HCT116 (cell line): ENCODE measurements around the gene TMEM81. TPM values are rescaled to one million over a fixed set of nuclear protein-coding genes. Genes with fewer than 3 reads are reported as not detected.

Experiments
- ATAC-seq: fragments of 200-7000 bp; cut with Tn5 transposase; 2 replicates; pipeline ENCODE4 v1.9.1; 2020; ENCODE audit warnings: mild to moderate bottlenecking, moderate library complexity
- BruUV-seq: library from RNA; stranded (reverse); fragments of 400-500 nt; replicated peaks from 2 replicates; lab custom pipeline; 2021; lab: Mats Ljungman, UMichigan
- CTCF ChIA-PET: fragments of 300-600 bp; sonication (Branson Sonifier 250); formaldehyde crosslinking; loops from one replicate; lab custom pipeline; 2021; ENCODE audit warnings: antibody characterized with exemption; lab: Charles Lee
- POLR2A ChIA-PET: fragments of 300-600, 350-600 bp; sonication (Branson Sonifier 250); formaldehyde crosslinking; loops from one replicate; lab custom pipeline; 2021; ENCODE audit warnings: antibody characterized with exemption; lab: Charles Lee
- RAD21 ChIA-PET, 2 experiments: fragments of 300-600 bp; sonication (Branson Sonifier 250); formaldehyde crosslinking; loops; one replicate each; lab custom pipeline; 2023; ENCODE audit warnings: low total read pairs in 2 of 2; ENCODE audit not compliant: uncharacterized antibody in 2 of 2, unreplicated experiment in 2 of 2, low non-redundant PET in 1 of 2; lab: Charles Lee
- DNase-seq: peaks from one replicate; pipeline ENCODE4 v3.0.0-alpha.2; 2010; ENCODE audit warnings: low read depth, low spot score
- H2AFZ ChIP-seq: fragments of 200-600 bp; shearing (Covaris generic), sonication (generic); 2 replicates; pipeline ENCODE4 v1.6.1; 2017; ENCODE audit warnings: low read depth, mixed run types, mixed read lengths, antibody characterized with exemption, low read length; ENCODE audit not compliant: poor library complexity, severe bottlenecking
- H3K27ac ChIP-seq: 2 replicates; pipeline ENCODE4 v1.5.1; 2012; ENCODE audit warnings: low read depth, low read length
- H3K27me3 ChIP-seq: fragments of 200-600 bp; sonication (generic); 2 replicates; pipeline ENCODE4 v1.6.1; 2016; ENCODE audit warnings: mixed run types, low read length, mixed read lengths; ENCODE audit not compliant: insufficient read depth
- H3K36me3 ChIP-seq, 2 experiments: fragments of 200-500 bp in 1 of 2; fragments of 200-600 bp in 1 of 2; sonication (Bioruptor generic) in 1 of 2; sonication (generic) in 1 of 2; 2 replicates each; pipeline versions ENCODE4 v1.5.1 to v1.6.1; 2014 to 2016; ENCODE audit warnings: low read length in 2 of 2, inconsistent platforms in 1 of 2, mixed read lengths in 1 of 2, mixed run types in 1 of 2; ENCODE audit not compliant: insufficient read depth in 2 of 2, control insufficient read depth in 1 of 2
- H3K4me1 ChIP-seq, 2 experiments: fragments of 200-600 bp in 1 of 2; sonication (generic) in 1 of 2; 2 replicates each; pipeline versions ENCODE4 v1.5.1 to v1.6.1; 2012 to 2017; ENCODE audit warnings: low read length in 2 of 2, inconsistent platforms in 1 of 2, mild to moderate bottlenecking in 1 of 2, mixed read lengths in 1 of 2, mixed run types in 1 of 2, moderate library complexity in 1 of 2; ENCODE audit not compliant: insufficient read depth in 2 of 2, control insufficient read depth in 1 of 2
- H3K4me2 ChIP-seq: fragments of 200-600 bp; sonication (generic); 2 replicates; pipeline ENCODE4 v1.6.1; 2017; ENCODE audit warnings: mixed run types, low read length, mixed read lengths
- H3K4me3 ChIP-seq, 2 experiments: fragments of 200-600 bp in 1 of 2; sonication (generic) in 1 of 2; replicated peaks in 1 of 2; 2 replicates each; pipeline ENCODE4 v1.5.1; 2011 to 2016; ENCODE audit warnings: low read length in 2 of 2, control low read depth in 1 of 2, low read depth in 1 of 2, mild to moderate bottlenecking in 1 of 2, mixed read lengths in 1 of 2, mixed run types in 1 of 2
- H3K79me2 ChIP-seq: fragments of 200-600 bp; sonication (generic); 2 replicates; pipeline ENCODE4 v1.6.1; 2017; ENCODE audit warnings: mild to moderate bottlenecking, mixed run types, low read length, moderate library complexity, mixed read lengths; ENCODE audit not compliant: insufficient read depth
- H3K9ac ChIP-seq: fragments of 200-600 bp; sonication (generic); 2 replicates; pipeline ENCODE4 v1.6.1; 2016; ENCODE audit warnings: low read length, mixed read lengths
- H3K9me2 ChIP-seq: fragments of 200-600 bp; sonication (generic), shearing (Covaris generic); 2 replicates; pipeline ENCODE4 v1.6.1; 2017; ENCODE audit warnings: mixed run types, mild to moderate bottlenecking, moderate library complexity; ENCODE audit not compliant: insufficient read depth
- H3K9me3 ChIP-seq, 2 experiments: fragments of 200-500 bp in 1 of 2; fragments of 200-600 bp in 1 of 2; sonication (Bioruptor generic) in 1 of 2; sonication (generic) in 1 of 2; 2 replicates each; pipeline ENCODE4 v1.6.1; 2014 to 2017; ENCODE audit warnings: low read length in 2 of 2, mixed read lengths in 2 of 2, inconsistent platforms in 1 of 2, low read depth in 1 of 2, mild to moderate bottlenecking in 1 of 2, mixed run types in 1 of 2, moderate library complexity in 1 of 2; ENCODE audit not compliant: control insufficient read depth in 1 of 2, insufficient read depth in 1 of 2
- H4K20me1 ChIP-seq: fragments of 200-600 bp; sonication (generic), shearing (Covaris generic); 2 replicates; pipeline ENCODE4 v1.6.1; 2017; ENCODE audit warnings: mixed run types, mild to moderate bottlenecking, moderate library complexity; ENCODE audit not compliant: insufficient read depth
- CBX3 ChIP-seq: IDR thresholded peaks from 2 replicates; pipeline ENCODE4 v1.6.1; 2012; ENCODE audit warnings: low read depth
- CEBPB ChIP-seq: IDR thresholded peaks from 2 replicates; pipeline ENCODE4 v1.6.1; 2012; ENCODE audit warnings: low read depth
- EGR1 ChIP-seq: IDR thresholded peaks from 2 replicates; pipeline ENCODE4 v1.6.1; 2012; ENCODE audit warnings: low read depth
- ELF1 ChIP-seq: IDR thresholded peaks from 2 replicates; pipeline ENCODE4 v1.6.1; 2012; ENCODE audit warnings: low read depth, borderline replicate concordance
- EZH2 ChIP-seq: fragments of 200-600 bp; sonication (generic); IDR thresholded peaks from 2 replicates; pipeline ENCODE4 v1.6.1; 2017; ENCODE audit warnings: antibody characterized with exemption, mixed run types
- EZH2phosphoT487 ChIP-seq: fragments of 200-600 bp; IDR thresholded peaks from 2 replicates; pipeline ENCODE4 v1.6.1; 2018; ENCODE audit warnings: antibody characterized with exemption, borderline replicate concordance
- FOSL1 ChIP-seq: IDR thresholded peaks from 2 replicates; pipeline ENCODE4 v1.6.1; 2012; ENCODE audit warnings: low read depth
- JUND ChIP-seq: IDR thresholded peaks from 2 replicates; pipeline ENCODE4 v1.6.1; 2012
- MAX ChIP-seq: IDR thresholded peaks from 2 replicates; pipeline ENCODE4 v1.6.1; 2012
- POLR2A ChIP-seq: IDR thresholded peaks from 2 replicates; pipeline ENCODE4 v1.7.0; 2011; ENCODE audit warnings: borderline replicate concordance; ENCODE audit not compliant: insufficient read depth, insufficient read length; ENCODE audit errors: extremely low read depth
- POLR2AphosphoS5 ChIP-seq: IDR thresholded peaks from 2 replicates; pipeline ENCODE4 v1.6.1; 2011; ENCODE audit warnings: mild to moderate bottlenecking, low read depth, low read length, moderate library complexity
- RAD21 ChIP-seq: IDR thresholded peaks from 2 replicates; pipeline ENCODE4 v1.6.1; 2012; ENCODE audit warnings: low read depth, mild to moderate bottlenecking
- REST ChIP-seq: IDR thresholded peaks from 2 replicates; pipeline ENCODE4 v1.6.1; 2012; ENCODE audit warnings: low read depth
- SIN3A ChIP-seq: IDR thresholded peaks from 2 replicates; pipeline ENCODE4 v1.6.1; 2012; ENCODE audit warnings: low read depth
- SP1 ChIP-seq: IDR thresholded peaks from 2 replicates; pipeline ENCODE4 v1.6.1; 2012; ENCODE audit warnings: low read depth
- SRF ChIP-seq: IDR thresholded peaks from 2 replicates; pipeline ENCODE4 v1.6.1; 2012; ENCODE audit warnings: low read depth
- TCF7L2 ChIP-seq: IDR thresholded peaks from 2 replicates; pipeline ENCODE4 v1.7.0; 2011; ENCODE audit warnings: borderline replicate concordance, inconsistent platforms; ENCODE audit not compliant: insufficient read depth, insufficient read length; ENCODE audit errors: extremely low read depth
- ZBTB33 ChIP-seq: IDR thresholded peaks from 2 replicates; pipeline ENCODE4 v1.6.1; 2011; ENCODE audit warnings: mild to moderate bottlenecking, low read length, moderate library complexity; ENCODE audit not compliant: insufficient replicate concordance; ENCODE audit errors: extremely low read depth
- ZFX ChIP-seq: fragments of 450-650 bp; IDR thresholded peaks from 2 replicates; pipeline ENCODE4 v1.6.1; 2017
- ZNF274 ChIP-seq: fragments of 200-500 bp; sonication (Bioruptor generic); IDR thresholded peaks from 2 replicates; pipeline ENCODE4 v1.6.1; 2014; ENCODE audit warnings: mild to moderate bottlenecking, low read depth, low read length, inconsistent platforms
- intact Hi-C: fragments of 100-400 bp; cut with micrococcal nuclease; formaldehyde crosslinking; loops from 2 replicates; pipeline ENCODE4 v1.10.0; 2022
- total RNA-seq: library from RNA; stranded (reverse); gene quantifications from one replicate; pipeline ENCODE4 v1.2.1, GENCODE V29; 2021; ENCODE audit not compliant: unreplicated experiment

Gene TMEM81
- total RNA-seq, 1 experiment from 2014 or later: 4.9 TPM

GRCh38 chr1:205095422-205095821, 11.2 kb upstream of the TMEM81 start (continued):
- TF ChIP-seq CBX3: no peak
- no peak for TF ChIP-seq EZH2phosphoT487

GRCh38 chr1:205091043-205091740, 6.9 kb upstream of the TMEM81 start:
- Histone ChIP-seq H3K27me3 (no peaks in the 10 kb centered on the region), H3K9ac (no peak overlapping the region), H3K79me2 (no peaks in the 10 kb centered on the region), H3K4me3 (no peak overlapping the region), H3K4me2 (no peak overlapping the region), H4K20me1 (no peaks in the 10 kb centered on the region), H3K36me3 (peaks cover 33 to 36% of the 10 kb centered on the region in 2 experiments), H3K9me3 (no peaks in the 10 kb centered on the region), H3K4me1 (no peaks in the 10 kb centered on the region), H2AFZ (no peak overlapping the region), H3K9me2 (no peaks in the 10 kb centered on the region), H3K27ac (no peak overlapping the region)
- intact Hi-C loops: no loop called here
- DNase-seq: no peak
- ChIA-PET CTCF (interaction anchor here (1.8 kb wide), 1 partner anchor 29 kb away, joined by 5 read pairs; no protein-coding TSS in a partner anchor), RAD21 (no interaction called here), POLR2A (no interaction called here)
- ATAC-seq: no peak
- no TSS peak for BruUV-seq
- no peak for TF ChIP-seq ELF1
- TF ChIP-seq JUND: no peak
- no peak for TF ChIP-seq ZFX
- no peak for TF ChIP-seq CEBPB
- TF ChIP-seq ZNF274: no peak
- no peak for TF ChIP-seq EZH2phosphoT487
- TF ChIP-seq TCF7L2: no peak
- TF ChIP-seq SRF: no peak
- no peak for TF ChIP-seq REST
- TF ChIP-seq SIN3A: no peak
- no peak for TF ChIP-seq FOSL1
- no peak for TF ChIP-seq MAX
- TF ChIP-seq ZBTB33: no peak
- no peak for TF ChIP-seq POLR2A
- TF ChIP-seq POLR2AphosphoS5: no peak
- no peak for TF ChIP-seq EZH2
- no peak for TF ChIP-seq EGR1
- TF ChIP-seq CBX3: no peak
- TF ChIP-seq SP1: no peak
- TF ChIP-seq RAD21: no peak
